Measurements from ENCODE around the gene HDAC4. TPM values are rescaled to one million over a fixed set of nuclear protein-coding genes. Genes with fewer than 3 reads are reported as not detected.

HDAC4 gene
- total RNA-seq, 4 donors from 2014 or later, result 21.6 to 72.7 (median 35.2) TPM

DNA sequence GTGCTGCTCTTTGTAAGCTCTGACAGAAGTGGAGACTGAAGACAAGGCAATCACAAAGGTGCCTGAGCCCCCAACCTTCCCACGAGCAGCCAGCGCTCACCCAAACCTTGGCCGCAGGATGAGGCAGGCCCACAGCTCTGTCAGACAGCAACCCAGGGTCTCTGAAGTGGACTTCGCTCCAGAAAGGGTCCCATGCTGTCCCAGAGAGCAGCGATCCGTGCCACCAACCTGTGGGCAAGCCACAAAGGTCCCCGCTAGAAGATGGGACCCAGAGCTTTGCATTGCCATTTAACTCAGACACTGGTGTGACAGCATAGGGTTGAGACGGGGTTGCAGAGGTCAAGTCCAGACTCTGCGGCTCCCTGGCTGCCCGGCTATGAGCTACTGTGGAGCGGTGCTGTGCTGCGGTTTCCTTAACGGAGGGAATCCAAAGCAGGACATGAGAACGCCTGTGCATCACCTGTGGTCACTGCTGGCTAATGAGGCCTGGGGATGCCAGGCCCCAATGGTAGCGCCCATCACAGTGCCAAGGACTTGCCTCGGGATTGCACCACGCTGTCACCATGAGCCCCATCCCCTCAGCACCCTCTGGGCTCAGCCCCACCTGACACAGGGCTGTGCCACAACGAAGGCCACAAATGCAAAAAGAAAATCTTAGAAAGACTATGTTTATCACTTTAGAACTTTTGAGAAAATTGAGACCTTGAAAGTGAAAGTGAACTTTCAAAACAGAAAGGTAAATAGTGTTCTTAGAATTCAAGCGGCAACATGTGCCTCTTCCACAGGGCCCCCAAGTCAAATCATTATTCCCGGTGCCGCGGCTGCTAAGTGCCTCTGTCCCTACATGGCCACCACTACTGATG is 103.4 kb downstream of the HDAC4 start:
- Histone ChIP-seq H3K27me3 (no peaks in the 10 kb centered on the region), H3K27ac (peak overlapping the region in 3 of 4 donors; percentile 25 to 86 (median 39)), H3K9me3 (no peaks in the 10 kb centered on the region), H3K4me1 (peaks cover 5 to 94% (median 32%) of the 10 kb centered on the region in 3 donors), H3K36me3 (no peaks in the 10 kb centered on the region), H3K4me3 (peak overlapping the region in 1 of 4 donors; percentile 21)
- WGBS, 2 donors, result 35 to 66% methylated on average over 4 to 10 of the region's 22 CpGs
- intact Hi-C loops (cut with DNase I), result no loop called here
- TF ChIP-seq, protein P1, sequence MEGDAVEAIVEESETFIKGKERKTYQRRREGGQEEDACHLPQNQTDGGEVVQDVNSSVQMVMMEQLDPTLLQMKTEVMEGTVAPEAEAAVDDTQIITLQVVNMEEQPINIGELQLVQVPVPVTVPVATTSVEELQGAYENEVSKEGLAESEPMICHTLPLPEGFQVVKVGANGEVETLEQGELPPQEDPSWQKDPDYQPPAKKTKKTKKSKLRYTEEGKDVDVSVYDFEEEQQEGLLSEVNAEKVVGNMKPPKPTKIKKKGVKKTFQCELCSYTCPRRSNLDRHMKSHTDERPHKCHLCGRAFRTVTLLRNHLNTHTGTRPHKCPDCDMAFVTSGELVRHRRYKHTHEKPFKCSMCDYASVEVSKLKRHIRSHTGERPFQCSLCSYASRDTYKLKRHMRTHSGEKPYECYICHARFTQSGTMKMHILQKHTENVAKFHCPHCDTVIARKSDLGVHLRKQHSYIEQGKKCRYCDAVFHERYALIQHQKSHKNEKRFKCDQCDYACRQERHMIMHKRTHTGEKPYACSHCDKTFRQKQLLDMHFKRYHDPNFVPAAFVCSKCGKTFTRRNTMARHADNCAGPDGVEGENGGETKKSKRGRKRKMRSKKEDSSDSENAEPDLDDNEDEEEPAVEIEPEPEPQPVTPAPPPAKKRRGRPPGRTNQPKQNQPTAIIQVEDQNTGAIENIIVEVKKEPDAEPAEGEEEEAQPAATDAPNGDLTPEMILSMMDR (IDR thresholded peaks at IDR 0.05), result no peak
- no peak for TF ChIP-seq POLR2A (IDR thresholded peaks at IDR 0.05)
- no peak for DNase-seq

DNA sequence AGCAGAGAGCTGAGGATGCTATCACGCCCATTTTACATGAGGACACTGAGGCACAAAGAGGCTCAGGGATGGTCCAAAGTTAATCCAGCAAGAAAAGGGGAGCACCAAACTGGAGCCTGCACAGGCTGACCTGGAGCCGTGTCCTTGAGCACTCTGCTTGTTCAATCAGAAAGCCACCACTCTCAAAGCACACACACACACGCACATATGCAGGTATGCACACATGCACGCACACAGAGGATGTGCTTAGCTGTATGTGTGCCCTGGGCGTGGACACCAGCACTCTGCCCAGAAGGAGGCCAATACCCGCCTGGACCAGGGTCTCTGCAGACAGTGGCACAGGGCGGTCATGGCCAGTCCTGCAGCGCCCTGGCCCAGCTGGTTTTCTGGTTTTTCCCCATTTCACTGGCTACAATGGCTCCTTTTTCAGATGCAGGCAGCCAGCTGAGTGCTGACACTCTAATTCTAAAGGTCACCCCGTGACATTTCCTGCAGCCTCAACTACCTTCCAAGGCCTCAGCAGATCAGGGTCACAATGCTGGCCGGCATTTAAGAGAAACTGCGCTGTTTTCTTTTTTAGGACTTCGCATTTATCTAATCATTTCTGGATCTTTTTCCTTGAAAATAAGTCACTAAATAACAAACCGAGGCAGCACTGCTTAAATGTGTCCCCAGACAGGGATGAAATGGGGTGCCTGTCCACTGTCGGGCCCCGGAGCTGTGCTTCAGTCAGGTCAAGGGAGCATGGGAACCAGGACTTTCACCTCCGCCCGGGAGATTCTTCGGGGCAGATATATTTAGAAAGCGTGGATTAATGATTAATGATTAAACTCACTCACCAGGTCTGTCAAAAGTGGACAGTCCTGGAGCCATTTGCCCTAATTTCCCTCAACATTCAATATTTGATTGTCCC is 104.5 kb downstream of the HDAC4 start:
- Histone ChIP-seq H3K27ac (peak overlapping the region in 3 of 4 donors; percentile 16 to 50 (median 21)), H3K4me3 (no peak overlapping the region), H3K4me1 (peaks cover 13 to 96% (median 43%) of the 10 kb centered on the region in 3 donors), H3K27me3 (no peaks in the 10 kb centered on the region), H3K9me3 (no peaks in the 10 kb centered on the region), H3K36me3 (no peaks in the 10 kb centered on the region)
- DNase-seq, result no peak
- TF ChIP-seq, protein P1 (IDR thresholded peaks at IDR 0.05), result no peak
- TF ChIP-seq POLR2A (IDR thresholded peaks at IDR 0.05), result no peak
- intact Hi-C loops (cut with DNase I), result no loop called here
- WGBS, 2 donors, result 81 to 92% methylated on average over 12 to 16 of the region's 19 CpGs

DNA sequence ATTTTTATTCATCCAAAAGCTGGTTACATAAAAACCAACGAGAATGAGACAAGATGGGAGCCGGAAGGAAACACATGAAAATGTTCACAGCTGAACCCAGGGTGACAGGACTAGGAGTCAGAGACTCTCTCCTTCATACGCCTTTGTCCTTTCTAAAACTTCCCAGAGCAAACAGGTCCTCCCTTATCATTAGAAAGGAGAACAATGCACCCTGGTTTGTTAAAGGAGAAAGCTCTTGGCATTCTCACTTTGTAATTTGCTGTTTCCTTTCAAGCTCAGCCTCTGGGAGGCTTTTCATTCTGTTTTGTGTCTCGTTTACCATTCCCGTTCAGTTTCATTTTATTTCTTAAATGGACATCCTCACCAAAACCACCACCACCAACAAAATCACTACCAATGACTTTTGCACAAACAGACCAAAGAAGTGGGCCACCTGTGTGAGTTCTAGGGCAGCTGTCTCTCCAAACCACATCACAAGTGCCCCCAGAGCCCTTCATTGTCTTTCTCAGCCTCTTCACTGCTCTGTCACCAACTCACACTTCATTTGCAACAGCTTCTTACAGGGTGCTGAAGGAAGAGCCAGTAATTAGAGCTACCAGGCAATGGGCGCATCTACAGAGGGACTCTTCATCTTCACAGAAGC is 105.3 kb downstream of the HDAC4 start:
- TF ChIP-seq, protein P1 (IDR thresholded peaks at IDR 0.05), result no peak
- no peak for TF ChIP-seq POLR2A (IDR thresholded peaks at IDR 0.05)
- H3K4me1 ChIP-seq, result peaks cover 15 to 96% (median 51%) of the 10 kb centered on the region in 3 donors

DNA sequence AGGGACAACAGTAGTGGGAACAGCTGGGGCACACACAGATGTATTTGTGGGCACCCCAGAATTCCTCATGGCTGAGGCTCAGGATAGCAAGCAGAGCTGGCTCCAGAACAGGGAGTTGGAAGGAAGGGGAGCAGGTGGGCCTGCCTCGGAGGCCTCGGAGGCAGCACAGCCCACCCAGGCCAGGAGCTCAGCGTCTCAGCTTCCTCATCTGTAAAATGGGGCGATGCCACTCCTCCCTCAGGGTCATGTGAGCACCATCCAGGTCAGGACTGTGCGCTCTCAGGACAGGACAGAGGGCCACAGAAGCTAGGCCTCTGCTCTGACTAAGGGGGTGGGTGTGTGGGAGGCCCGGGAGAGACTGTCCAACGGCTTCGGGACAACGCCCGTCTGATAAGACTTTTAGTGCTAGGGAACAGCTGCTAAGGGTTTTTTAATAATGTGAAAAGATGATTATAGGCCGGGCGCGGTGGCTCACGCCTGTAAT is 106.2 kb downstream of the HDAC4 start:
- Histone ChIP-seq H3K27me3 (no peaks in the 10 kb centered on the region), H3K27ac (peak overlapping the region in 3 of 4 donors; percentile 47 to 86 (median 52)), H3K9me3 (no peaks in the 10 kb centered on the region), H3K4me3 (no peak overlapping the region), H3K36me3 (no peaks in the 10 kb centered on the region), H3K4me1 (peaks cover 15 to 96% (median 59%) of the 10 kb centered on the region in 3 donors)
- intact Hi-C loops (cut with DNase I), result no loop called here
- WGBS, 2 donors, result 89 to 94% methylated on average over 9 to 11 of the region's 14 CpGs
- no peak for DNase-seq
- TF ChIP-seq POLR2A (IDR thresholded peaks at IDR 0.05), result no peak
- TF ChIP-seq, protein P1 (IDR thresholded peaks at IDR 0.05), result no peak

More for the DNA sequence above, 105.3 kb downstream of the HDAC4 start:
- Histone ChIP-seq H3K4me3 (no peak overlapping the region), H3K36me3 (no peaks in the 10 kb centered on the region), H3K27me3 (no peaks in the 10 kb centered on the region), H3K9me3 (no peaks in the 10 kb centered on the region), H3K27ac (peak overlapping the region in 1 of 4 donors; percentile 50)
- intact Hi-C loops (cut with DNase I), result no loop called here
- 51 to 55% methylated on average over 6 of the region's 6 CpGs for WGBS, 2 donors
- DNase-seq, result no peak
